Esophagus muscularis mucosa (tissue), 4 donors: ENCODE data around the gene PRKCE.

Experiments used
- EP300 ChIP-seq: sonication (generic); formaldehyde crosslinking; IDR thresholded peaks from one replicate; pipeline ENCODE4 v1.6.1; 2017; ENCODE audit warnings: antibody characterized with exemption
- POLR2AphosphoS5 ChIP-seq, 2 donors: sonication (generic); formaldehyde crosslinking; IDR thresholded peaks; one replicate each; pipeline ENCODE4 v1.6.1; 2017; ENCODE audit warnings: antibody characterized with exemption in 2 of 2
- TF ChIP-seq, protein P1 (sequence below), 3 experiments: fragments of 200-600 bp in 2 of 3; fragments of 450-650 bp in 1 of 3; sonication (generic) in 2 of 3; IDR thresholded peaks; one replicate each; pipeline ENCODE4 v1.5.1; 2017 to 2019; ENCODE audit warnings: antibody characterized with exemption in 3 of 3, mild to moderate bottlenecking in 2 of 3, moderate library complexity in 1 of 3

DNA sequence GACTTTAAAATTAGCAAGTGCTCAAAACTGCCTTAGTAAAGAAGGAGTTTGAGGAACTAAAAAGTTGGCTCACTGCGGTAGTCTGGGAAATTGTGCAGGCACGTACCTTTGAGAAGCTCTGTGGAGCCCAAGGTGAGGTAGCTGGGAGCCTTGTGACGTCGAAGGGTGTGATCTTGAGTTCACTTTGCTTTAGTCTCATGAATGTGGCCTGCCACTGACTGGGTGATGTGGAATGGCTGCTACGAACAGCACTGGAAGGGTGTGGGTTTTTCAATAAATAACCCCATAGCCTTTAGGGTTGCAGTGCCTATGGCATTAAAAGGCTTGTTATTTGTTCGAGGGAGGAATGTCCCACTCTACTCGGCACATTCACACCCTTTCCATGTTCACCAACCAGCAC, 312.3 kb downstream of the PRKCE start:
- TF ChIP-seq EP300 (no peak), POLR2AphosphoS5 (IDR thresholded peaks at IDR 0.05) (no peak)
- TF ChIP-seq, protein P1, sequence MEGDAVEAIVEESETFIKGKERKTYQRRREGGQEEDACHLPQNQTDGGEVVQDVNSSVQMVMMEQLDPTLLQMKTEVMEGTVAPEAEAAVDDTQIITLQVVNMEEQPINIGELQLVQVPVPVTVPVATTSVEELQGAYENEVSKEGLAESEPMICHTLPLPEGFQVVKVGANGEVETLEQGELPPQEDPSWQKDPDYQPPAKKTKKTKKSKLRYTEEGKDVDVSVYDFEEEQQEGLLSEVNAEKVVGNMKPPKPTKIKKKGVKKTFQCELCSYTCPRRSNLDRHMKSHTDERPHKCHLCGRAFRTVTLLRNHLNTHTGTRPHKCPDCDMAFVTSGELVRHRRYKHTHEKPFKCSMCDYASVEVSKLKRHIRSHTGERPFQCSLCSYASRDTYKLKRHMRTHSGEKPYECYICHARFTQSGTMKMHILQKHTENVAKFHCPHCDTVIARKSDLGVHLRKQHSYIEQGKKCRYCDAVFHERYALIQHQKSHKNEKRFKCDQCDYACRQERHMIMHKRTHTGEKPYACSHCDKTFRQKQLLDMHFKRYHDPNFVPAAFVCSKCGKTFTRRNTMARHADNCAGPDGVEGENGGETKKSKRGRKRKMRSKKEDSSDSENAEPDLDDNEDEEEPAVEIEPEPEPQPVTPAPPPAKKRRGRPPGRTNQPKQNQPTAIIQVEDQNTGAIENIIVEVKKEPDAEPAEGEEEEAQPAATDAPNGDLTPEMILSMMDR (IDR thresholded peaks at IDR 0.05) = no peak
